IPS-18c (cell line): ENCODE data around the gene SLC4A4.

Source experiments
- H3K4me3 ChIP-seq: 2 replicates; pipeline ENCODE4 v1.7.0; 2013; ENCODE audit warnings: low read depth, mild to moderate bottlenecking, low read length, moderate library complexity; ENCODE audit not compliant: insufficient read depth
- H3K9me3 ChIP-seq: one replicate; pipeline ENCODE4 v1.6.1; 2013; ENCODE audit warnings: mild to moderate bottlenecking, low read length, moderate library complexity; ENCODE audit not compliant: control insufficient read depth, insufficient read depth

Gene SLC4A4

DNA sequence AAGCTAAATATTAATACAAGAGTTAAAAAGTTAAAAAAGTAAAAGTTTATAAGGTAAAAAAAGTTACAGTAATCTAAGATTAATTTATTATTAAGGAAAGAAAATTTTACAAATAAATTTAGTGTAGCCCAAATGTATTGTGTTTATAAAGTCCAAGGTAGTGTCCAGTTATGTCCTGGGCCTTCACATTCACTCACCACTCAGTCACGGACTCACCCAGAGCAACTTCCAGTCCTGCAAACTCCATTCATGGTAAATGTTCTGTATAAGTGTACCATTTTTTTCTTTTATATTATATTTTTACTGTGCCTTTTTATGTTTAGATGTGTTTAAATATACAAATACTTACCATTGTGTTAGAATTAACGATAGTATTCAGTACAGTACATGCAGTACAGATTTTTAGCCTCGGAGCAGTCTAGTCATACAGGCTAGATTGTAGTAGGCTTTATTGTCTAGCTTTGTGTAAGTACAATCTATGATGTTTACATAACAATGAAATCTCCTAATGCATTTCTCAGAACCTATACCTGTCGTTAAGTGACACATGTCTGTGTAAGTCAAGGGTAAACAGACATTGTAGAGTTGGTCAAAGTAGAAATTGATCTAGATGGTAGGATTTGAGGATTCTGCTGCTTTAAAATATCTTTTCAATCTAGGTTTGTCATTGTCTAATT lies 247.4 kb downstream of the SLC4A4 start:
- Histone ChIP-seq H3K9me3 (no peaks in the 10 kb centered on the region), H3K4me3 (no peak overlapping the region)

DNA sequence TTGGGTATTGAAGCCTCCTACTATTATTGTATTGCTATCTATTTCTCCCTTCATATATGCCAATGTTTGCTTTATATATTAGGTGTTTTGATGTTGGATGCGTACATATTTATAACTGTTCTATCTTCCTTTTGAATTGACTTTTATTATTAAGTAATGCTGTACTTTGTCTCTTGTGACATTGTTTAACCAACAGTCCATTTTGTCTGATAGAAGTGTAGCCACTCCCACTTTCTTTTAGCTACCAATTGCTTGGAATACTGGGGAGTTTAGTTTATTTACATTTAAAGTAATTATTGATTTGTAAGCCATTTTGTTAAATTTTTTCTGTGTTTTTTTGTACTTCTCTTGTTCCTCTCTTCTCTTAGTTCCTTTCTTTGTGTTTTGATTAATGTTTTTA lies 249.2 kb downstream of the SLC4A4 start:
- Histone ChIP-seq H3K9me3 (no peaks in the 10 kb centered on the region), H3K4me3 (no peak overlapping the region)

DNA sequence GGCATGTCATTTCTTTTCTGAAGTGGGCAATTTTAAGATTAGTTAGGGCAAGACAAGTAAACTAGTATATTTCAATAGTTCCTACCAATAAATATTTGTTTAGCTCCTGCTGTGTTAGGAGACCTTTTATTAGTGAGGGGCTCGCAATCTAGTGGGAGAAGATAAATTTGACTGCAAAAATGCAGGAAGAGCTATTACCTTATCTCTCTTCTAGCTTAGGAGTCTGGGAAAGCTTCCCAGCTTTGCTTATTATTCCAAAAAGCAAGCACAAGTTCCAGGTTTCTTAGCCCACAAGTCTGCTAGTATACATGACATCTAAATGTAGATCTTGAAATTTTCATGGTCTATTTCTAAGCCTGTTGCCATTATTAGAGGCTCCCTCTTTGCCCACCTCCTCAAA lies 254.0 kb downstream of the SLC4A4 start:
- H3K4me3 ChIP-seq: no peak overlapping the region
- H3K9me3 ChIP-seq: no peaks in the 10 kb centered on the region

DNA sequence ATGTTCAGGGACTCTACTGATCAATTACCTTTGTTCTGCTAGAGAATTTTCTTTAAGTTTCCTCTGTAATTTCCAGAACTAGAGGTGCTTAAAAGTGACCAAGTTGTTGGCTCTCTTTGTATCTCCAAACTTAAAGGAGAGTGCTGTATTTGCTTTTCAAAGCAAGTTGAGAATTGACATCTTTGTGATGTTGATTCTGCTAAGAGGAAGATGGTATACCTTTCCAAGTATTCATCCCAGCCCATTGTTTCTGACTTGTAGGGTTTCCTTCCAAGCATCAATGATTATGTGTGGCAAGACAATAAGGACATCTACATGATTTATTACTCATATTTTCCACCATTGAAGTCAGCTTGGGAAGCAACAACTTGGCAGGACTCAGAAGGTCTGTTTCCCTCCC lies 254.5 kb downstream of the SLC4A4 start:
- H3K9me3 ChIP-seq: no peaks in the 10 kb centered on the region

DNA sequence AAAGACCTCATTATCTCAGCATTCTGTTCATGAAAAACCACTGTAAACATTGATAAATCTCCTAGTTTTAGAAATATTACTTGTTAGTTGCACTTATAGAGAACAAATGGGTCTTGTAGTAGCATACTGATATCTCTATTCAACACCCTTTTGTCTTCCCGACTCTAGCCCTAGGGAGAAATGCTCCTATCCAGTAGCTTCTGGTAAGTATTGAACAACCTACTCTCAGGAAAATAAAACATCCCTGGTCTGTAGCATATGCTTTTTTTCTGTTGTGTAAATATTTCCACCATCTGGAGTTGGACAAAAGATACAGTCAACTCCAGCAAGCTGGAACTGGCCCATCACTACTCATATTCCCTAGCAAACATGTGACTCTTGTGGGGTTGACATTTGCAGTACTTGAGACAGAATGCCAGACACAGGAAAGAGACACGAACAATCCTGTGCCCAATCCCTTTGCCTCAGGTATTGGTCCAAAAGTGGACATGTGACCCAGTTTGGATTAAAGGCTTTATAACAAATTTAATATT lies 256.8 kb downstream of the SLC4A4 start:
- Histone ChIP-seq H3K4me3 (no peak overlapping the region), H3K9me3 (no peaks in the 10 kb centered on the region)

More for the DNA sequence above, 254.5 kb downstream of the SLC4A4 start:
- no peak overlapping the region for H3K4me3 ChIP-seq

DNA sequence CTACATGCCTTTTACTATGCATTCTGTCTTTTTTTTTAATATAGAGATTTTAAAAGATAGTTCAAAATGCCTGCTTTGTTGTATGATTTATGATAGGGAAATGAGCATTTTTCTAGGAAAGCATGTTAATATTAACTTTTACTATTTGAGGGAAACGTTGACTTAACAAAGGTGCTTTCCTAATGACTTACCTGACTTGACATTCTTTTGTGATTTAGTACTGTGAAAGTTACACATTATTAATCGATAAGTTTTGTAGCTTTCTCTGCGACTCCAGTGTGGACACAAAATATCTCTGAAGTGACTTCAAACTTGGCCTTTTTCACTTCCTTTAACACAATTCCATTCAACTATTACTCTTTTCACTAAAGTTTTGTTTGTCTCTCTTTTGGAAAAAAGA lies 260.8 kb downstream of the SLC4A4 start:
- H3K9me3 ChIP-seq: no peaks in the 10 kb centered on the region
- no peak overlapping the region for H3K4me3 ChIP-seq

DNA sequence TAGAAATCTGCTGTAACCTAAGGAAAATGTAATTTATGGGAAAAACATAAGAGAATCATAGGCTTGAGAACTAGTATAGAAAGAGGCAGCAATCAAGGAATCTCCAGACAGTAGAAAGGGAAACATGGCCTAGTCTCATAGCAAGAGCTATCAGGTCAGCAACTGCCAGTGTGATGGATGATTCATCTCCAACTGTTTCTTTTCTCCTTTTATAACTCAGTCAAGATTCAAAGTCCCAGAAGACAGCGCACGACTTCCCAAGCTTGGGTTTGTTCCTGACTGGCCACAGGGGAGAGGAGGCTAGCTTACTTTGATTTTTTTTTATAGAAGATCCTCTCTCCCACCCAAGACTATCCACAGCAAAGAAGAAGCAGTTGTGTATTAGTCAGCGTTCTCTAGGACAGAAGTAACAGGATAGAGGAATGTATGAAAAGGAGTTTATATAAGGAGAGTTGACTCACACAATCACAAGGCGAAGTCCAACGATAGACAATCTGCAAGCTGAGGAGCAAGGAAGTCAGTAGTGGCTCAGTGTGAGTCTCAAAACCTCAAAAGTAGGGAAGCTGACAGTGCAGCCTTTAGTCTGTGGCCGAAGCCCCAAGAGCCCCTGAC lies 263.6 kb downstream of the SLC4A4 start:
- Histone ChIP-seq H3K9me3 (no peaks in the 10 kb centered on the region), H3K4me3 (no peak overlapping the region)

DNA sequence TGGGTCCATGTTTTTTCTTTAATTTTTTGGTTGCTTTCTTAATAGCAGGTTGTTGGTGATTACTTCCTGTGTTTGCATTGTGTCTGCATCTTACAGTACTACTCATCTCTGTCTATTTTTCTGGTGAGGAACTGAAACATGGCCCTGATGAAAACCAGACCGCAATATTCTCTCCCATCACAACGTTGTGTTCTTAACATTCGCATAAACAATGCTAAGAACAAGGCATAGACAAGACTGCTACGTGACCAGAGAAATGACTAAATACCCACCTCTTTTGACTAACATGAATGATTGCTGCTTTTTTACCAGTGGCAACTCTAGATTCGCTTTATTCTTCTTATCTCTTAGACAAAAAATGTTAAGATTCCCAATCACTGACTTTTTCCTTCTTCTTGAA lies 266.0 kb downstream of the SLC4A4 start:
- Histone ChIP-seq H3K9me3 (no peaks in the 10 kb centered on the region), H3K4me3 (no peak overlapping the region)

DNA sequence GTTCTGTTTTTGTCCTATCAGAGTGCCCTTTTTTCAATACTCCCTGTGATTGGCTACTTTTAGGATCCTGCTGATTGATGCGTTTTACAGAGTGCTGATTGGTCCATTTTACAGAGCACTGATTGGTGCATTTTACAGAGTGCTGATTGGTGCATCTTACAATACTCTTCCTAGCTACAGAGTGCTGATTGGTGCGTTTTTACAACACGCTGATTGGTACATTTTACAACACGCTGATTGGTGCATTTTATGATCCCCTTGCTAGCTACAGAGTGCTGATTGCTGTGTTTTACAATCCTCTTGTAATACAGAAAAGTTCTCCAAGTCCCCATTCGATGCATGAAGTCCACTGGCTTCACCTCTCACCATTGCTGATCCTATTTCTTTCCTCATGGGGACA lies 268.3 kb downstream of the SLC4A4 start:
- Histone ChIP-seq H3K4me3 (no peak overlapping the region), H3K9me3 (no peaks in the 10 kb centered on the region)

DNA sequence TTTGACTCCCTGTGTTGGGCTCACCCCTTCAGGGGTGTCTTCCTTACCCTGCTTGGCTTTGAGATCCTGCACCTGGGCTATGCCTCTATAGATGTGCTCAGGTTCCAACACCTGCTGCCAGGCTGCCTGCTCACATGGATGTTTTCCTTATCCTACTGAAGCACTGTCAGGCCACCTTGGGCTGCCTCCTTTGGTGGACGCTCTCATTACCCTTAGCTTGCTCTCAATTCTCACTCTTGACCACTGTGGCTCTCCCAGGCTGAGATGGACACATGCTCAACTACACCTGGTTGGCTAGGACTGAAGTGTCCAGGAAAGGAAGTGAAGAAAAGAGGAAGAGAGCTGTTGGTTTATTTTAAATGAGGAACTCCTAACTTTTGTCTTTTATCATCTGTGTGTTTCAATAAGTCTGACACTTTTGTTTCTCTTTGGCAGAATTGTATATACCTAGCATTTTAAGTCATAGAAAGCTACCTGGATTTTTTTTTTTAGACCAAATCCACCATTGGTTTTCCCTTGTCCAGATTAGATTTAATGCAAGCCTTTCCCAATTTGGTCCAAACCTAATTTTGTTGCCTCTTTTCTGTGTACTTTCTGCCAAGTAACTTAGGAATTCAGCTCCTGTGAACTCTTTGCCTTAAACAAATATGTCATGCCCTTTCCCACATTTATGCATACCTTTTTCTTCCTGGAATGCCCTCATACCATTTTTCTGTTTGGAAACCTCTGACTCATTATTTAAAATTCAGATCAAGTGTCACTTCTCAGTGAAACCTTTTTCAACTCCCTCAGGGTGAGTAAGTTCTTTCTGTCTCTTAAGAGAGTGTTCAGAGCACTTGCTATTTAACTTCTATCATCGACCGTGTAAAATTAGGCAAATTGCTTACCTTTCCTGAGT lies 269.2 kb downstream of the SLC4A4 start:
- Histone ChIP-seq H3K9me3 (no peaks in the 10 kb centered on the region), H3K4me3 (no peak overlapping the region)

DNA sequence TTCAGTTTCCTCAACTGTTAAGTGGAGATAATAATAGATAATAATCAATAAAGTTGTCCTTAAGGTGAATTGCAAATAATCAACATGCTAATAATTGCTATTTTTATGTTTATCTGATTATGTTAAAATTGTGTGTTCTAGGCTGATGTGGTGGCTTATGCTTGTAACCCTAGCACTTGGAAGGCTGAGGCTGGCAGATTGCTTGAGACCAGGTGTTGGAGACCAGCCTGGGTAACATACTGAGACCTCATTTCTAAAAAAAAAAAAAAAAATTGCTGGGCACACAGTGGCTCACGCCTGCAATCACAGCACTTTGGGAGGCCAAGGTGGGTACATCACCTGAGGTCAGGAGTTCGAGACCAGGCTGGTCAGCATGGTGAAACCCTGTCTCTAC lies 269.9 kb downstream of the SLC4A4 start:
- H3K4me3 ChIP-seq: no peak overlapping the region
- no peaks in the 10 kb centered on the region for H3K9me3 ChIP-seq

DNA sequence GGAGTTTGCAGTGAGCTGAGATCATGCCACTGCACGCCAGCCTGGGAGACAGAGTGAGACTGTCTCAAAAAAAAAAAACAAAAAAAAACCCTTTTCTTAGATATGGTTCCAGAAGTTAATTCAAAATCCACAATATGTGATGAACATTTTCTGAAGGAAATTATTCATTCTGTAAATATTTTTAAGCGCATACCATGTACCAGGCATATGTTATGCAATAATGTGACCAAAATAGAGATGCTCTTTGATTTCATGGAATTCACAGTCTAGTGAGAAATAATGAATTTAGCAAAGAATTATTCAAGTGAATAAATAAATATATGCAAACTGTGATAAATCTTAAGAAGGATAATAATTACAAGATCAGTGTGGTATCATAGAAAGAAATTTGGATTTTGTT lies 270.3 kb downstream of the SLC4A4 start:
- H3K4me3 ChIP-seq: no peak overlapping the region
- no peaks in the 10 kb centered on the region for H3K9me3 ChIP-seq

DNA sequence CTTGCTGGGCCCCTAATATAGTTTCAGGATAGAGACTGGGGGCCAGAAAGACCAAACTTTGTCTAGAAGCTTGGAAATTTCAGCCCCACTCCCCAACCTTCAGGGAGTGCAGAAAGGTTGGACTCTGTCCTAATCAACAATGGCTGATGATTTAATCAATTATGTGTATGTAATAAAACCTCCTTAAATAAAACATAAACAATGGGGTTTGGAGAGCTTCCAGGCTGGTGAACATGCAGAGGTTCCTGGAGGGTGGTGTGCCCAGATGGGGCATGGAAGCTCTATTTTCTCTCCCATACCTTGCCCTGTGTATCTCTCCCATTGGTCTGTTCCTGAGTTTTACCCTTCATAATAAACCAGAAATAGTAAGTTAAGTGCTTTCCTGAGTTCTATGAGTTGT lies 270.8 kb downstream of the SLC4A4 start:
- H3K9me3 ChIP-seq: no peaks in the 10 kb centered on the region

DNA sequence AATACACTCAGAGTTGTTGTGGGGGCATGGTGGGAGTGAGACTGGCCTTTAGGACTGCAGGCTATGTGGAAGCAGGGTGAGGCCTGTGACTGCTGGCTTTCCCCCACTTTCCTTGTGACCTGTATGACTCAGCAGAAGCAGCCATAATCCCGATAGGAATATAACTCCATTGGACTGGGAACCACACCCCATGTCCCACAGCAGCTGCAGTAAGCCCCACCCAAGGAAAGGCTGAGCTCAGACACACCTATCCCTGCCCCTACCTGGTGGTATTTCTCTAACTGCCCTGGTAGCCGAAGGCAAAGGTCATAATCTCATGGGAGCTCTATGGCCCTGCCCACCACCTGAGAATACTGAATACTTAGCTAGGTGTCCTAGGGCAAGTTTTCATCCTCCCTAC lies 275.8 kb downstream of the SLC4A4 start:
- Histone ChIP-seq H3K9me3 (no peaks in the 10 kb centered on the region), H3K4me3 (no peak overlapping the region)

More for the DNA sequence above, 270.8 kb downstream of the SLC4A4 start:
- no peak overlapping the region for H3K4me3 ChIP-seq

DNA sequence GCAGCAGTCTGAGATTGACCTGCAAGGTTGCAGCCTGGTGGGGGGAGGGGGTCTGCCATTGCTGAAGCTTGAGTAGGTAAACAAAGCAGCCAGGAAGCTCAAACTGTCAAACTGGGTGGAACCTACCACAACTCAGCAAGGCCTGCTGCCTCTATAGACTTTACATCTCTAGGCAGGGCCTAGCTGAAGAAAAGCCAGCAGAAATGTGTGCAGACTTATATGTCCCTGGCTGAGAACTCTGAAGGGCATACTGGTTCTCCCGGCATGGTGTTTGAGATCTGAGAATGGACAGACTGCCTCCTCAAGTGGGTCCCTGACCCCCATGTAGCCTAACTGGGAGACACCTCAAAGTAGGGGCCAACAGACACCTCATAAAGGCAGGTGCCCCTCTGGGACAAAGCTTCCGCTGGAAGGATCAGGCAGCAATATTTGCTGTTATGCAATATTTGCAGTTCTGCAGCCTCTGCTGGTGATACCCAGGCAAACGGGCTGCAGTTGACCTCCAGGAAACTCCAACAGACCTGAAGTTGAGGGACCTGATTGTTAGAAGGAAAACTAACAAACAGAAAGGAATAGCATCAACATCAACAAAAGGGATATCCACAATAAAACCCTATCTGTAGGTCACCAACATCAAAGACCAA lies 277.5 kb downstream of the SLC4A4 start:
- H3K4me3 ChIP-seq: no peak overlapping the region

More for the DNA sequence above, 277.5 kb downstream of the SLC4A4 start:
- no peaks in the 10 kb centered on the region for H3K9me3 ChIP-seq
